Measurements from ENCODE around the gene PLXNB2.

- TF ChIP-seq TCF7L2 (IDR thresholded peaks at IDR 0.05; ENCODE audit: low read depth, low read length) (no peak), SIN3A (IDR thresholded peaks at IDR 0.05; ENCODE audit: borderline replicate concordance, insufficient read depth, low read depth, low read length) (no peak), POLR2AphosphoS5 (IDR thresholded peaks at IDR 0.05; ENCODE audit: low read depth, low read length) (no peak)
- TF ChIP-seq, protein P1, sequence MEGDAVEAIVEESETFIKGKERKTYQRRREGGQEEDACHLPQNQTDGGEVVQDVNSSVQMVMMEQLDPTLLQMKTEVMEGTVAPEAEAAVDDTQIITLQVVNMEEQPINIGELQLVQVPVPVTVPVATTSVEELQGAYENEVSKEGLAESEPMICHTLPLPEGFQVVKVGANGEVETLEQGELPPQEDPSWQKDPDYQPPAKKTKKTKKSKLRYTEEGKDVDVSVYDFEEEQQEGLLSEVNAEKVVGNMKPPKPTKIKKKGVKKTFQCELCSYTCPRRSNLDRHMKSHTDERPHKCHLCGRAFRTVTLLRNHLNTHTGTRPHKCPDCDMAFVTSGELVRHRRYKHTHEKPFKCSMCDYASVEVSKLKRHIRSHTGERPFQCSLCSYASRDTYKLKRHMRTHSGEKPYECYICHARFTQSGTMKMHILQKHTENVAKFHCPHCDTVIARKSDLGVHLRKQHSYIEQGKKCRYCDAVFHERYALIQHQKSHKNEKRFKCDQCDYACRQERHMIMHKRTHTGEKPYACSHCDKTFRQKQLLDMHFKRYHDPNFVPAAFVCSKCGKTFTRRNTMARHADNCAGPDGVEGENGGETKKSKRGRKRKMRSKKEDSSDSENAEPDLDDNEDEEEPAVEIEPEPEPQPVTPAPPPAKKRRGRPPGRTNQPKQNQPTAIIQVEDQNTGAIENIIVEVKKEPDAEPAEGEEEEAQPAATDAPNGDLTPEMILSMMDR (IDR thresholded peaks at IDR 0.05): no peak
Observed at GRCh38 chr22:50297510-50298265, 9.8 kb downstream of the PLXNB2 start.

Measured in Panc1 (cell line).